ENCODE results near the gene PRKG2. TPM values are rescaled to one million over a fixed set of nuclear protein-coding genes. Genes with fewer than 3 reads are reported as not detected.

The PRKG2 gene
- polyA plus RNA-seq, 12 donors = 0.34 to 8.0 (median 1.0) TPM; not detected in 1

GRCh38 chr4:81218206-81218605 is 3.2 kb upstream of the PRKG2 start:
- DNase-seq = no peak

GRCh38 chr4:81217779-81218178 is 2.8 kb upstream of the PRKG2 start:
- no peak for DNase-seq

GRCh38 chr4:81215931-81216330 is 909 bp upstream of the PRKG2 start:
- DNase-seq = no peak

- DNase-seq = peak; percentile 13
Observed at GRCh38 chr4:81214144-81214880, 710 bp downstream of the PRKG2 start.

- no peak for DNase-seq
Observed at GRCh38 chr4:81213671-81214070, 1.4 kb downstream of the PRKG2 start.

- no peak for DNase-seq
Observed at GRCh38 chr4:81211956-81212355, 3.1 kb downstream of the PRKG2 start.

- no peak for DNase-seq
Observed at GRCh38 chr4:81207828-81208227, 7.2 kb downstream of the PRKG2 start.

GRCh38 chr4:81205302-81205701 is 9.7 kb downstream of the PRKG2 start:
- no peak for DNase-seq

GRCh38 chr4:81204571-81204970 is 10.5 kb downstream of the PRKG2 start:
- no peak for DNase-seq

- no peak for DNase-seq
Observed at GRCh38 chr4:81199831-81200230, 15.2 kb downstream of the PRKG2 start.

GRCh38 chr4:81198609-81199008 is 16.4 kb downstream of the PRKG2 start:
- DNase-seq = no peak

- DNase-seq = no peak
Observed at GRCh38 chr4:81197864-81198524, 17.0 kb downstream of the PRKG2 start.

GRCh38 chr4:81196126-81196650 is 18.8 kb downstream of the PRKG2 start:
- DNase-seq = no peak

GRCh38 chr4:81195475-81195874 is 19.5 kb downstream of the PRKG2 start:
- DNase-seq = no peak

- no peak for DNase-seq
Observed at GRCh38 chr4:81194286-81194685, 20.7 kb downstream of the PRKG2 start.

- DNase-seq = no peak
Observed at GRCh38 chr4:81180916-81181315, 34.1 kb downstream of the PRKG2 start.

GRCh38 chr4:81179326-81179725 is 35.7 kb downstream of the PRKG2 start:
- peak; percentile 42 for DNase-seq

- DNase-seq = no peak
Observed at GRCh38 chr4:81173213-81173612, 41.8 kb downstream of the PRKG2 start.

- peak; percentile 15 for DNase-seq
Observed at GRCh38 chr4:81166458-81167160, 48.4 kb downstream of the PRKG2 start.

GRCh38 chr4:81165861-81166430 is 49.1 kb downstream of the PRKG2 start:
- DNase-seq = peak; percentile 39

GRCh38 chr4:81164623-81165416 is 50.2 kb downstream of the PRKG2 start:
- DNase-seq = no peak

All from muscle of arm (tissue), 12 donors.